Right lobe of liver (tissue), 6 donors: ENCODE data around the gene EHHADH. TPM values are rescaled to one million over a fixed set of nuclear protein-coding genes. Genes with fewer than 3 reads are reported as not detected.

Experiments
- ATAC-seq, 4 donors: fragments of 200-7000 bp; cut with Tn5 transposase; one replicate each; pipeline ENCODE4 v1.9.1; 2020; ENCODE audit warnings: mild to moderate bottlenecking in 4 of 4, moderate library complexity in 4 of 4
- DNase-seq, 3 donors: peaks; one replicate each; pipeline ENCODE4 v3.0.0-alpha.2; 2020
- H3K27ac ChIP-seq, 3 donors: fragments of 200-600 bp; one replicate each; pipeline ENCODE4 v1.8.0; 2022
- H3K27me3 ChIP-seq, 2 donors: fragments of 200-600 bp; one replicate each; pipeline ENCODE4 v1.8.0; 2022
- H3K36me3 ChIP-seq, 4 donors: fragments of 200-600 bp; sonication (generic) in 1 of 4; one replicate each; pipeline versions ENCODE4 v1.5.1 to v1.8.0; 2017 to 2022; ENCODE audit warnings: control low read depth in 1 of 4
- H3K4me1 ChIP-seq, 4 donors: fragments of 200-600 bp; sonication (generic) in 1 of 4; one replicate each; pipeline versions ENCODE4 v1.5.1 to v1.8.0; 2017 to 2022; ENCODE audit warnings: control low read depth in 1 of 4
- H3K4me3 ChIP-seq, 3 donors: fragments of 200-600 bp; one replicate each; pipeline ENCODE4 v1.8.0; 2022
- H3K9me3 ChIP-seq, 4 donors: fragments of 200-600 bp; sonication (generic) in 1 of 4; one replicate each; pipeline versions ENCODE4 v1.5.1 to v1.8.0; 2017 to 2022; ENCODE audit warnings: control low read depth in 1 of 4
- POLR2A ChIP-seq: fragments of 450-650 bp; IDR thresholded peaks from one replicate; pipeline ENCODE4 v1.6.1; 2017; ENCODE audit warnings: antibody characterized with exemption, mild to moderate bottlenecking
- WGBS: methylation state at CpG from one replicate; pipeline ENCODE4 v1.1.6; 2018; ENCODE audit warnings: low coverage, low lambda C conversion rate; ENCODE audit not compliant: insufficient coverage; ENCODE audit errors: missing lambda C conversion rate; 5-methylcytosine and 5-hydroxymethylcytosine counted together
- intact Hi-C, 2 donors: fragments of 100-400 bp; cut with DNase I; formaldehyde crosslinking; loops; one replicate each; pipeline versions ENCODE4 v1.11.2 to v1.14.1; 2022
- total RNA-seq, 6 experiments: library from RNA; depleted of rRNA in 2 of 6; stranded (reverse); fragments of >200 nt in 2 of 6; fragmentation: NEBNext Ultra II Directional in 3 of 6; extraction: Animal tissue kit (Norgen Biotek cat#: 25700) in 3 of 6; gene quantifications; one replicate each; pipeline versions ENCODE4 v1.1.0 to v1.2.4, GENCODE V29; 2016 to 2023
- TF ChIP-seq, protein P1 (sequence below), 4 donors: fragments of 200-600 bp in 3 of 4; fragments of 450-650 bp in 1 of 4; IDR thresholded peaks; one replicate each; pipeline versions ENCODE4 v1.5.1 to v1.8.0; 2016 to 2022; ENCODE audit warnings: antibody characterized with exemption in 4 of 4, mild to moderate bottlenecking in 2 of 4
- donor health status: DM: no; HTN: yes; CAD: no.
- donor health status: DM: no; HTN: no; CAD: no.
- donor health status: DM: no; HTN: no; CAD: no.
- donor health status: DM: no; HTN: yes; CAD: no.
- donor health status: DM: no; HTN: yes; CAD: no.

The EHHADH gene
- total RNA-seq, 6 experiments from 2014 or later: 138 to 322 (median 216) TPM

DNA sequence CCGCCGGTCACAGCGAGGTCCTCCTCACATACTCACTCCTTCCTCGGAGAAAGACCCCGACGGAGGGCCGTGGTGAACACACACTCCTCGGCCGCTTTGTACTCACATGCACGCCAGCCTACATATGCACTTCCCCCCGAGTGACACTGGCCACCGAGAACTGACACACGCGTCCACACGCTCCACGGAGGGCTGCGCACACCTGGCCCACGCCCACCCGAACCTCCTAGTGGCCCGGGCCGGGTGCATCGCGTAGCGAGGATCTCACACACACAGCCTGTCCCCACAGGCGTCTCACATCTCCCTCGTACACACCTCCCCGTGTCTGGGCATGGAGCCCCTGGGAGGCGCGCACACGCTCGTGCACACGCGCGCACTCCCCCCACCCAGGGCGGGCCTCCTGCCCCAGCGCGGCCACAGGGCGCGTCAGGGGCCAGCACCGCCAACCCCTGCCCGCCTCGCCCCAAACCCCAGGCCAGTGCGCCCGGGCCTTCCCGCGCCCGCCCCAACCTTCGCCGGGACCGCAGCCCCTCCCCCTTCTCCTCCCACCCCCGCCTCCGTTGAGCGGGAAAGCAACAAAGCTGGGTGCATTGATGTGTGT lies 100.6 kb downstream of the EHHADH start:
- H3K27ac ChIP-seq: no peak overlapping the region
- H3K4me1 ChIP-seq: peaks cover 0 to 3% (median 0%) of the 10 kb centered on the region in 4 donors
- no peak for TF ChIP-seq POLR2A
- TF ChIP-seq, protein P1, sequence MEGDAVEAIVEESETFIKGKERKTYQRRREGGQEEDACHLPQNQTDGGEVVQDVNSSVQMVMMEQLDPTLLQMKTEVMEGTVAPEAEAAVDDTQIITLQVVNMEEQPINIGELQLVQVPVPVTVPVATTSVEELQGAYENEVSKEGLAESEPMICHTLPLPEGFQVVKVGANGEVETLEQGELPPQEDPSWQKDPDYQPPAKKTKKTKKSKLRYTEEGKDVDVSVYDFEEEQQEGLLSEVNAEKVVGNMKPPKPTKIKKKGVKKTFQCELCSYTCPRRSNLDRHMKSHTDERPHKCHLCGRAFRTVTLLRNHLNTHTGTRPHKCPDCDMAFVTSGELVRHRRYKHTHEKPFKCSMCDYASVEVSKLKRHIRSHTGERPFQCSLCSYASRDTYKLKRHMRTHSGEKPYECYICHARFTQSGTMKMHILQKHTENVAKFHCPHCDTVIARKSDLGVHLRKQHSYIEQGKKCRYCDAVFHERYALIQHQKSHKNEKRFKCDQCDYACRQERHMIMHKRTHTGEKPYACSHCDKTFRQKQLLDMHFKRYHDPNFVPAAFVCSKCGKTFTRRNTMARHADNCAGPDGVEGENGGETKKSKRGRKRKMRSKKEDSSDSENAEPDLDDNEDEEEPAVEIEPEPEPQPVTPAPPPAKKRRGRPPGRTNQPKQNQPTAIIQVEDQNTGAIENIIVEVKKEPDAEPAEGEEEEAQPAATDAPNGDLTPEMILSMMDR (IDR thresholded peaks at IDR 0.05): no peak
- no peaks in the 10 kb centered on the region for H3K36me3 ChIP-seq
- ATAC-seq (peak in 3 of 4 donors; percentile 26 to 46 (median 36)), DNase-seq (peak in 1 of 3 donors; percentile 45)
- peaks cover 0 to 5% of the 10 kb centered on the region in 2 donors for H3K27me3 ChIP-seq
- peak overlapping the region; percentile 32 to 49 (median 48) for H3K4me3 ChIP-seq
- intact Hi-C loops: no loop called here
- WGBS: 2% methylated on average over 15 of the region's 53 CpGs
- H3K9me3 ChIP-seq: no peaks in the 10 kb centered on the region

DNA sequence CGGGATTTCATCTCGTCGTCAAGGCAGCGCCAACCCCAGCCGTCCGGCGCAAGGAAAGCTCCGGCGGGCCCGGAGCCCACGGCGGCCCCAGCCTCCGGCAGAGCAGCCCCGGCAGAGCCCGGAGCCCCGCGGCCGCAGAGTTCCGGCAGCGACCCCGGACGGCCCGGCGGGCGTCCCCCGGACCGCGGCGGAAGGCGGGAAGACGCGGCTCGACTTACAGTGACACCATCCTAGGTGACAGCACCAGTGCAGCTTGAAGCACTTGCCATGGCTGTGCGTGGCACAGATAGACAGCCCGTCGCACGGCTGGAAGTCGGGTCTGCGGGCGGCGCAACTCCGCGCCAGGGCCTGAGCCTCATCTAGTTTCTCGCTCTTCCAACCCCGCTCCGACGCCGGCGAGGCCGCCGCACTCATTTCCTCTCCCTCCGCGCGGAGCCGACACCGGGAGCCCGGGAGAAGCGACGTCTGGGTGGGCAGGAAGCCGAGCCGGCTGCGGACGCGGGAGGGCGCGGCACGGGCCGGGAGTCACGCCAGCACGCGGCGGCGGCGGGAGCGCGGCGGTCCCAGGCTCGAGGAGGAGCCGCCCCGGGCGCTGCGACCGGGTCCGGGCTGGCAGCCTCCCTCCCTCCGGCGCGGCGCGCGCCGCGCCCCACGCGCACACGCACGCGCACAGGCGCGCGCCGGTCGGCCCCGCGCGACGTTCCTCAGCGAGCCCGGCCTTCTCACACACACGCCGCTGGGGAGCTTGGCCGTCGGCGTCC lies 101.3 kb downstream of the EHHADH start, which contains the start of gene C3orf70:
C3orf70 (minus strand) TSS at position 651 of the 761 bp plus-strand sequence; CDS start at position 414, 237 bp downstream.
- WGBS: 3% methylated on average over 16 of the region's 113 CpGs
- no peak for TF ChIP-seq POLR2A
- TF ChIP-seq, protein P1 (IDR thresholded peaks at IDR 0.05): no peak
- intact Hi-C loops: no loop called here
- Histone ChIP-seq H3K9me3 (no peaks in the 10 kb centered on the region), H3K27me3 (peaks cover 0 to 5% of the 10 kb centered on the region in 2 donors), H3K4me1 (peaks cover 0 to 3% (median 0%) of the 10 kb centered on the region in 4 donors), H3K36me3 (no peaks in the 10 kb centered on the region), H3K27ac (peak within 1 kb of the TSS in 2 of 3 donors; percentile 2 to 35), H3K4me3 (peak within 1 kb of the TSS; percentile 32 to 49 (median 48))
- DNase-seq: peak; percentile 55 to 62 (median 59)
- ATAC-seq: peak; percentile 66 to 78 (median 76)

DNA sequence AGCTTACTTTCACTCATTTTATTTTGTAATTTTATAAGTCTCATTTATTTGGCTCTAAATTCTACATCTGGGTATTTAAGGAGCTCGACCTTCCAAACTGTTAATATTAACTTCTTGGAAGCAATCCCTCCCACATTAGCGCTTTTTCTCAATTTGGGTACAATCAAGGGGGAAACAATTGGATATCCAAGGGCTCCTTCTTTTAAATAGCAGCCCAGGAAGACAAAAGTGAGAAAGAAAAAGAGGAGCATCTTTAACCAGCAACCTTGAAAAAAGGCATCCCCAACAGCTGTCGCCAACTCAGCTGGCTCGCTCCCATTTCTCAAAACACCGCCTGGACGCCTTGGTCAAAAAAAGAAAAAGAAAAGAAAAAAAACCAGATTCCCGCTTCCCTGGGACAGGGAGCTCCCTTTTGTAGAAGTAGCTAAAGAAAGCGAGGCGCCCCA lies 101.9 kb downstream of the EHHADH start:
- TF ChIP-seq, protein P1 (IDR thresholded peaks at IDR 0.05): no peak
- no peak for TF ChIP-seq POLR2A
- Histone ChIP-seq H3K36me3 (no peaks in the 10 kb centered on the region), H3K27me3 (peaks cover 0 to 5% of the 10 kb centered on the region in 2 donors), H3K27ac (peak overlapping the region in 1 of 3 donors; percentile 35), H3K9me3 (no peaks in the 10 kb centered on the region), H3K4me3 (peak overlapping the region; percentile 32 to 49 (median 48)), H3K4me1 (peaks cover 0 to 3% (median 0%) of the 10 kb centered on the region in 4 donors)
- no peak for ATAC-seq
- WGBS: 9% methylated on average over 9 of the region's 9 CpGs
- DNase-seq: no peak
- intact Hi-C loops: no loop called here

DNA sequence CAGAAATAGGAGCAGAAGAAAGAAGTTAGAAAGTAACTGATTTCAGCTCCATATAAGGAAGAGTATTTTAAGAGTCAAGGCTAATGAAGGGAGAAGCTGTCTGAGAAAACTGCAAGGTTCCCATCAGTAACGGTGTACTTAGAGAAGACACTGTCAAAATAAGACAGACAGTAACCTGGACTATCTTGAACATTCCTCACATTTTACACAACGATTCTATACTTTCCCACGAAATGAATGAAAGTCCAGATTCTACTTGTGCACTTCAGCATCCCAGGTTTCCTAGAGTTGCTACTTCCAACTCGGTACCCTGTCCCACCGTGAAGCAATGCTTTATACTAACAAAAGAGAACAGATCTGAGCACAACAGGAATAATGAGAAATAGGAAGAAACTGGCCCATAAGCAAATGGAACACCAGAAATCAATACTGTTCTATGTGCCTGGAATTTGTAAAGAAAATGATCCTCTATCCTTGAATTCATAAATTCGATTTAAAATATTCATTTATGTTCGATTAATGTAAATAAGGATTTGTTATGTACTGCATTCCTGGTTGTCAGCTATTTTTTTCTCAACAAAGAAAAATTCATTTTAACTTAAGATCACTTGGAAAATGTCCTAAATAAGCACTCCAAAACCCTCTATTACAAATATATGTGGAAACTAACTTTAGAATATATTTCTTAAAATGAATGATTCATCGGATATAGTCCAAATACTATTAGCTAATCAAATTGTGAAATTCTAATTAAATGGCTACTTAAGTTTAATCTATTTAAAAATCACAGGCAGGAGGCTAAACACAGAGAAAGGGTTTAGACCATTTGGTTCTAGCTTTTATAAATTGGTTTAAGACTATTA lies 102.5 kb downstream of the EHHADH start:
- 50% methylated on average over 8 of the region's 8 CpGs for WGBS
- ATAC-seq (no peak), DNase-seq (no peak)
- Histone ChIP-seq H3K27ac (no peak overlapping the region), H3K27me3 (peaks cover 0 to 5% of the 10 kb centered on the region in 2 donors), H3K9me3 (no peaks in the 10 kb centered on the region), H3K4me3 (no peak overlapping the region), H3K36me3 (no peaks in the 10 kb centered on the region), H3K4me1 (peaks cover 0 to 3% (median 0%) of the 10 kb centered on the region in 4 donors)
- TF ChIP-seq POLR2A: no peak
- TF ChIP-seq, protein P1 (IDR thresholded peaks at IDR 0.05): no peak
- intact Hi-C loops: no loop called here
